Osteocyte (in vitro differentiated cells): ENCODE results near the gene ERAP2. TPM values are rescaled to one million over a fixed set of nuclear protein-coding genes. Genes with fewer than 3 reads are reported as not detected.

Experiments
- DNase-seq: peaks from one replicate; pipeline ENCODE4 v3.0.0; 2021; ENCODE audit warnings: mixed read lengths; ENCODE audit not compliant: unreplicated experiment; ENCODE audit errors: extremely low spot score
- H3K27ac Mint-ChIP-seq: one replicate; pipeline ENCODE4 v1.8.0; 2021; ENCODE audit warnings: mild to moderate bottlenecking, mixed read lengths; ENCODE audit not compliant: unreplicated experiment
- H3K27me3 Mint-ChIP-seq: one replicate; pipeline ENCODE4 v1.8.0; 2021; ENCODE audit warnings: mixed read lengths; ENCODE audit not compliant: unreplicated experiment
- H3K36me3 Mint-ChIP-seq: one replicate; pipeline ENCODE4 v1.8.0; 2021; ENCODE audit warnings: mixed read lengths; ENCODE audit not compliant: unreplicated experiment
- H3K4me1 Mint-ChIP-seq: one replicate; pipeline ENCODE4 v1.8.0; 2021; ENCODE audit warnings: mixed read lengths; ENCODE audit not compliant: unreplicated experiment
- H3K4me3 Mint-ChIP-seq: one replicate; pipeline ENCODE4 v1.8.0; 2021; ENCODE audit warnings: mild to moderate bottlenecking, moderate library complexity, mixed read lengths; ENCODE audit not compliant: unreplicated experiment
- H3K9me3 Mint-ChIP-seq: one replicate; pipeline ENCODE4 v1.8.0; 2021; ENCODE audit warnings: mixed read lengths; ENCODE audit not compliant: unreplicated experiment
- CTCF ChIP-seq: fragments of 200-600 bp; sonication (generic); IDR thresholded peaks from 2 replicates; pipeline ENCODE4 v1.5.0; 2021; ENCODE audit warnings: antibody characterized with exemption, mild to moderate bottlenecking, moderate library complexity
- total RNA-seq: library from RNA; stranded (reverse); gene quantifications from 2 replicates; pipeline ENCODE4 v1.2.1, GENCODE V29; 2021

The ERAP2 gene
- total RNA-seq, 1 donor from 2014 or later = 3.5 TPM

GRCh38 chr5:96869372-96869641 is 7.0 kb upstream of the ERAP2 start:
- peaks cover 3% of the 10 kb centered on the region for H3K27me3 Mint-ChIP-seq
- TF ChIP-seq CTCF = no peak
- H3K4me1 Mint-ChIP-seq = peaks cover 6% of the 10 kb centered on the region
- no peak overlapping the region for H3K4me3 Mint-ChIP-seq
- DNase-seq = no peak
- no peaks in the 10 kb centered on the region for H3K9me3 Mint-ChIP-seq
- no peaks in the 10 kb centered on the region for H3K36me3 Mint-ChIP-seq
- no peak overlapping the region for H3K27ac Mint-ChIP-seq

GRCh38 chr5:96870094-96871026 is 5.9 kb upstream of the ERAP2 start:
- H3K9me3 Mint-ChIP-seq = no peaks in the 10 kb centered on the region
- H3K27me3 Mint-ChIP-seq = peaks cover 3% of the 10 kb centered on the region
- DNase-seq = no peak
- no peak overlapping the region for H3K4me3 Mint-ChIP-seq
- TF ChIP-seq CTCF = no peak
- H3K27ac Mint-ChIP-seq = no peak overlapping the region
- H3K36me3 Mint-ChIP-seq = no peaks in the 10 kb centered on the region
- peaks cover 7% of the 10 kb centered on the region for H3K4me1 Mint-ChIP-seq

GRCh38 chr5:96871027-96871399 is 5.3 kb upstream of the ERAP2 start:
- Mint-ChIP-seq H3K9me3 (no peaks in the 10 kb centered on the region), H3K27me3 (peaks cover 3% of the 10 kb centered on the region), H3K4me1 (peaks cover 13% of the 10 kb centered on the region), H3K4me3 (no peak overlapping the region), H3K27ac (no peak overlapping the region), H3K36me3 (no peaks in the 10 kb centered on the region)
- no peak for DNase-seq
- no peak for TF ChIP-seq CTCF

- Mint-ChIP-seq H3K36me3 (no peaks in the 10 kb centered on the region), H3K4me3 (no peak overlapping the region), H3K9me3 (no peaks in the 10 kb centered on the region), H3K4me1 (peaks cover 20% of the 10 kb centered on the region), H3K27me3 (peaks cover 3% of the 10 kb centered on the region), H3K27ac (no peak overlapping the region)
- DNase-seq = no peak
- TF ChIP-seq CTCF = no peak
Measured at GRCh38 chr5:96871686-96872085, 4.6 kb upstream of the ERAP2 start.

GRCh38 chr5:96873449-96873848 is 2.9 kb upstream of the ERAP2 start:
- no peak overlapping the region for H3K4me3 Mint-ChIP-seq
- peaks cover 28% of the 10 kb centered on the region for H3K4me1 Mint-ChIP-seq
- TF ChIP-seq CTCF = no peak
- no peaks in the 10 kb centered on the region for H3K9me3 Mint-ChIP-seq
- no peaks in the 10 kb centered on the region for H3K36me3 Mint-ChIP-seq
- H3K27me3 Mint-ChIP-seq = peaks cover 3% of the 10 kb centered on the region
- DNase-seq = no peak
- no peak overlapping the region for H3K27ac Mint-ChIP-seq
